CD14-positive monocyte (primary cell): ENCODE measurements around the gene KIAA1755. TPM values are rescaled to one million over a fixed set of nuclear protein-coding genes. Genes with fewer than 3 reads are reported as not detected.
A peak's percentile ranks its signal among the peaks of the same experiment; 100 is the strongest.

Experiments
- DNase-seq, 3 donors: peaks; one replicate each; pipeline ENCODE4 v3.0.0-alpha.2; 2011 to 2022
- H2AFZ ChIP-seq: 2 replicates; pipeline ENCODE4 v1.6.0; 2012; ENCODE audit warnings: mild to moderate bottlenecking, low read depth, low read length, inconsistent platforms; ENCODE audit not compliant: insufficient read depth, poor library complexity, severe bottlenecking
- H3K27ac ChIP-seq, 2 donors: 1 replicate in 1 of 2; 2 replicates in 1 of 2; pipeline ENCODE4 v1.5.1; 2012 to 2013; ENCODE audit warnings: low read length in 2 of 2, control low read depth in 1 of 2, inconsistent platforms in 1 of 2, low read depth in 1 of 2, mild to moderate bottlenecking in 1 of 2
- H3K27me3 ChIP-seq, 2 donors: one replicate each; pipeline versions ENCODE4 v1.6.0 to v1.6.1; 2011 to 2013; ENCODE audit warnings: low read length in 2 of 2; ENCODE audit not compliant: control insufficient read depth in 2 of 2, insufficient read depth in 2 of 2
- H3K36me3 ChIP-seq, 2 donors: replicated peaks in 1 of 2; 1 replicate in 1 of 2; 2 replicates in 1 of 2; pipeline versions ENCODE4 v1.5.1 to v1.6.1; 2012 to 2013; ENCODE audit warnings: low read length in 2 of 2, control low read depth in 1 of 2, inconsistent platforms in 1 of 2, mild to moderate bottlenecking in 1 of 2; ENCODE audit not compliant: insufficient read depth in 2 of 2, control insufficient read depth in 1 of 2
- H3K4me1 ChIP-seq, 2 donors: 1 replicate in 1 of 2; 2 replicates in 1 of 2; pipeline versions ENCODE4 v1.5.1 to v1.6.1; 2012 to 2013; ENCODE audit warnings: low read length in 2 of 2, control low read depth in 1 of 2, inconsistent platforms in 1 of 2, mild to moderate bottlenecking in 1 of 2, moderate library complexity in 1 of 2; ENCODE audit not compliant: insufficient read depth in 2 of 2, control insufficient read depth in 1 of 2
- H3K4me2 ChIP-seq: replicated peaks from 2 replicates; pipeline ENCODE3; 2012; ENCODE audit warnings: low read length, moderate library complexity, mild to moderate bottlenecking; ENCODE audit not compliant: poor library complexity, severe bottlenecking; ENCODE audit errors: extremely low read depth
- H3K4me3 ChIP-seq, 3 experiments: fragments of 200-600 bp in 1 of 3; sonication (generic) in 1 of 3; replicated peaks in 1 of 3; 1 replicate in 2 of 3; 2 replicates in 1 of 3; pipeline ENCODE4 v1.5.1; 2011 to 2013; ENCODE audit warnings: low read length in 3 of 3, mild to moderate bottlenecking in 3 of 3, control low read depth in 2 of 3, low read depth in 2 of 3, inconsistent platforms in 1 of 3, moderate library complexity in 1 of 3
- H3K79me2 ChIP-seq: 2 replicates; pipeline ENCODE4 v1.6.0; 2012; ENCODE audit warnings: mild to moderate bottlenecking, control low read depth, inconsistent platforms, low read length, moderate library complexity; ENCODE audit not compliant: insufficient read depth
- H3K9ac ChIP-seq: 2 replicates; pipeline ENCODE4 v1.6.0; 2017; ENCODE audit warnings: low read length, mild to moderate bottlenecking; ENCODE audit not compliant: insufficient read depth, poor library complexity, severe bottlenecking
- H3K9me3 ChIP-seq, 2 donors: replicated peaks in 1 of 2; 1 replicate in 1 of 2; 2 replicates in 1 of 2; pipeline versions ENCODE4 v1.5.1 to v1.6.1; 2012 to 2013; ENCODE audit warnings: low read length in 2 of 2, control low read depth in 1 of 2; ENCODE audit not compliant: control insufficient read depth in 1 of 2, insufficient read depth in 1 of 2
- H4K20me1 ChIP-seq: 2 replicates; pipeline ENCODE4 v1.6.0; 2012; ENCODE audit warnings: mild to moderate bottlenecking, low read length, control low read depth, moderate library complexity; ENCODE audit not compliant: insufficient read depth
- H3K27ac Mint-ChIP-seq, 7 donors: one replicate each; pipeline ENCODE4 v1.8.0; 2020; ENCODE audit warnings: mild to moderate bottlenecking in 7 of 7, mixed read lengths in 7 of 7, moderate library complexity in 6 of 7, inconsistent platforms in 2 of 7
- H3K27me3 Mint-ChIP-seq, 3 donors: one replicate each; pipeline ENCODE4 v1.8.0; 2021 to 2022; ENCODE audit warnings: low read depth in 3 of 3, mild to moderate bottlenecking in 3 of 3, mixed read lengths in 3 of 3, moderate library complexity in 3 of 3, inconsistent platforms in 1 of 3
- H3K36me3 Mint-ChIP-seq, 2 donors: one replicate each; pipeline ENCODE4 v1.8.0; 2020; ENCODE audit warnings: mixed read lengths in 2 of 2, inconsistent platforms in 1 of 2, mild to moderate bottlenecking in 1 of 2
- H3K4me1 Mint-ChIP-seq: one replicate; pipeline ENCODE4 v1.8.0; 2020; ENCODE audit warnings: mild to moderate bottlenecking, mixed read lengths
- H3K4me3 Mint-ChIP-seq, 2 donors: one replicate each; pipeline ENCODE4 v1.8.0; 2020; ENCODE audit warnings: mild to moderate bottlenecking in 2 of 2, mixed read lengths in 2 of 2, moderate library complexity in 1 of 2
- H3K9me3 Mint-ChIP-seq, 7 donors: one replicate each; pipeline ENCODE4 v1.8.0; 2020 to 2022; ENCODE audit warnings: mixed read lengths in 7 of 7, mild to moderate bottlenecking in 6 of 7, moderate library complexity in 6 of 7, inconsistent platforms in 2 of 7
- WGBS: methylation state at CpG from one replicate; pipeline ENCODE4 v1.1.5; 2013; ENCODE audit warnings: missing lambda C conversion rate; ENCODE audit not compliant: insufficient coverage; 5-methylcytosine and 5-hydroxymethylcytosine counted together
- intact Hi-C, 2 donors: fragments of 100-400 bp; cut with micrococcal nuclease; formaldehyde crosslinking; loops; one replicate each; pipeline versions ENCODE4 v1.15.0 to v1.15.1; 2023
- polyA plus RNA-seq, 3 donors: library from polyadenylated mRNA; depleted of rRNA in 1 of 3; unstranded in 2 of 3; stranded (reverse) in 1 of 3; fragments of 300-500 nt in 2 of 3; fragments of >200 nt in 1 of 3; fragmentation: Illumina TruSeq in 2 of 3; gene quantifications; 1 replicate in 2 of 3; 2 replicates in 1 of 3; pipeline ENCODE4 v1.2.3, GENCODE V29; 2012 to 2021
- TF ChIP-seq, protein P1 (sequence below): fragments of 200-600 bp; IDR thresholded peaks from one replicate; pipeline ENCODE4 v1.8.0; 2022; ENCODE audit warnings: antibody characterized with exemption, mild to moderate bottlenecking

The KIAA1755 gene
- polyA plus RNA-seq, 3 donors = not detected

DNA sequence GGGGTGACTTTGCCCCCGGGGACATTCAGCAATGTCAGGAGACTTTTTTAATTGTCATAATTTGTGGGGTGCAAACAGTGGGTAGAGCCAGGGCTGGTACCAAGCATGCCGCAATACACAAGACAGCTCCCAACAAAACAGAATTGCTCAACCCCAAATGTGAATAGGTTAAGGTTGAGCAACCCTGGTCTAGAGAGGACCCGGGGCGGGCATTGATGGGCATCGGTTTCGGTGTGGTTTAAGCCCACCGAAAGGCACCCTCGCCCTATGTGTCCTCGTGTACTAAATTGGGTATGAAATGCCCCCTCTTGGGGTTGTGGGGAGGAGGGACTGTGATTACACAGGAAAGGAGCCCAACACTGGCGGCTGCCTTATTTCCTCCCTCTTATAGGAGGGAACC, 36.0 kb downstream of the KIAA1755 start:
- Histone ChIP-seq H3K27ac (no peak overlapping the region), H3K4me1 (peaks cover 20 to 22% of the 10 kb centered on the region in 2 donors), H3K36me3 (no peaks in the 10 kb centered on the region), H3K4me2 (peak overlapping the region; percentile 53), H3K9ac (no peak overlapping the region), H3K27me3 (no peaks in the 10 kb centered on the region), H3K4me3 (peak overlapping the region in 1 of 3 experiments; percentile 20), H2AFZ (peak overlapping the region; percentile 46), H4K20me1 (no peaks in the 10 kb centered on the region), H3K9me3 (no peaks in the 10 kb centered on the region), H3K79me2 (no peaks in the 10 kb centered on the region)
- H3K9me3 Mint-ChIP-seq = peaks cover 0 to 6% (median 0%) of the 10 kb centered on the region in 7 donors
- intact Hi-C loops = loop anchor here (5.0 kb wide), 5 partner anchors 57 to 662 kb away; partner anchors contain the start of gene TGM2 (in 2 of the 2)
- peak overlapping the region in 2 of 7 donors; percentile 41 to 80 for H3K27ac Mint-ChIP-seq
- DNase-seq = peak in 2 of 3 donors; percentile 64 to 66
- H3K4me1 Mint-ChIP-seq = peaks cover 32% of the 10 kb centered on the region
- 13% methylated on average over 5 of the region's 10 CpGs for WGBS
- TF ChIP-seq, protein P1, sequence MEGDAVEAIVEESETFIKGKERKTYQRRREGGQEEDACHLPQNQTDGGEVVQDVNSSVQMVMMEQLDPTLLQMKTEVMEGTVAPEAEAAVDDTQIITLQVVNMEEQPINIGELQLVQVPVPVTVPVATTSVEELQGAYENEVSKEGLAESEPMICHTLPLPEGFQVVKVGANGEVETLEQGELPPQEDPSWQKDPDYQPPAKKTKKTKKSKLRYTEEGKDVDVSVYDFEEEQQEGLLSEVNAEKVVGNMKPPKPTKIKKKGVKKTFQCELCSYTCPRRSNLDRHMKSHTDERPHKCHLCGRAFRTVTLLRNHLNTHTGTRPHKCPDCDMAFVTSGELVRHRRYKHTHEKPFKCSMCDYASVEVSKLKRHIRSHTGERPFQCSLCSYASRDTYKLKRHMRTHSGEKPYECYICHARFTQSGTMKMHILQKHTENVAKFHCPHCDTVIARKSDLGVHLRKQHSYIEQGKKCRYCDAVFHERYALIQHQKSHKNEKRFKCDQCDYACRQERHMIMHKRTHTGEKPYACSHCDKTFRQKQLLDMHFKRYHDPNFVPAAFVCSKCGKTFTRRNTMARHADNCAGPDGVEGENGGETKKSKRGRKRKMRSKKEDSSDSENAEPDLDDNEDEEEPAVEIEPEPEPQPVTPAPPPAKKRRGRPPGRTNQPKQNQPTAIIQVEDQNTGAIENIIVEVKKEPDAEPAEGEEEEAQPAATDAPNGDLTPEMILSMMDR = no peak
- no peaks in the 10 kb centered on the region for H3K36me3 Mint-ChIP-seq
- peak overlapping the region in 1 of 2 donors; percentile 81 for H3K4me3 Mint-ChIP-seq
- H3K27me3 Mint-ChIP-seq = peaks cover 0 to 7% (median 3%) of the 10 kb centered on the region in 3 donors

DNA sequence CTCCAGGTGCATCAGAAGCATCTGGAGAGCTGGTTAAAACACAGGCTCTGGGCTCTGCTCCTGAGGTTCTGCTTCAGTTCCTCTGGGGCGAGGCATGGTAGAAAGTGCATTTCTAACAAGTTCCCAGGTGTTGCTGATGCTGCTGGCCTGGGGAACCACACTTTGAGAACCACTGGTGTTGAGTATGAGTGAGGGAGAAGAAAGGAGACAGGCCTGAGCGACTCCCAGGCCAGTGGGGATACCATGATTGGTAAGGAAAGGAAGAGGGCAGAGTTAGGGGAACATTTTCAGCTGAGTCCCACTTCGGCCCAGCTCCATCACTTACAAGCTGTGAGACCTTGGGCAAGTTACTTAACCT, 36.8 kb downstream of the KIAA1755 start:
- intact Hi-C loops = loop anchor here (5.0 kb wide), 5 partner anchors 56 to 661 kb away; partner anchors contain the start of gene TGM2 (in 2 of the 2)
- H3K4me2 ChIP-seq = no peak overlapping the region
- no peaks in the 10 kb centered on the region for H3K27me3 ChIP-seq
- H3K36me3 ChIP-seq = no peaks in the 10 kb centered on the region
- H3K4me3 Mint-ChIP-seq = no peak overlapping the region
- peaks cover 0 to 7% (median 3%) of the 10 kb centered on the region in 3 donors for H3K27me3 Mint-ChIP-seq
- H3K4me1 Mint-ChIP-seq = peaks cover 32% of the 10 kb centered on the region
- H3K9me3 ChIP-seq = no peaks in the 10 kb centered on the region
- peaks cover 20 to 22% of the 10 kb centered on the region in 2 donors for H3K4me1 ChIP-seq
- H3K27ac ChIP-seq = no peak overlapping the region
- no peak overlapping the region for H2AFZ ChIP-seq
- H3K9ac ChIP-seq = no peak overlapping the region
- peaks cover 0 to 6% (median 0%) of the 10 kb centered on the region in 7 donors for H3K9me3 Mint-ChIP-seq
- no peak for DNase-seq
- TF ChIP-seq, protein P1 = no peak
- no peaks in the 10 kb centered on the region for H4K20me1 ChIP-seq
- no peak overlapping the region for H3K4me3 ChIP-seq
- H3K27ac Mint-ChIP-seq = peak overlapping the region in 2 of 7 donors; percentile 64 to 80
- no peaks in the 10 kb centered on the region for H3K79me2 ChIP-seq
- 88% methylated on average over 1 of the region's 3 CpGs for WGBS
- no peaks in the 10 kb centered on the region for H3K36me3 Mint-ChIP-seq
